GM18520 (cell line): ENCODE results near the gene KCNQ2.

Experiments
- ATAC-seq: cut with Tn5 transposase; IDR thresholded peaks from one replicate; pipeline ENCODE4 v1.9.1; 2021; ENCODE audit not compliant: unreplicated experiment

Gene KCNQ2

DNA sequence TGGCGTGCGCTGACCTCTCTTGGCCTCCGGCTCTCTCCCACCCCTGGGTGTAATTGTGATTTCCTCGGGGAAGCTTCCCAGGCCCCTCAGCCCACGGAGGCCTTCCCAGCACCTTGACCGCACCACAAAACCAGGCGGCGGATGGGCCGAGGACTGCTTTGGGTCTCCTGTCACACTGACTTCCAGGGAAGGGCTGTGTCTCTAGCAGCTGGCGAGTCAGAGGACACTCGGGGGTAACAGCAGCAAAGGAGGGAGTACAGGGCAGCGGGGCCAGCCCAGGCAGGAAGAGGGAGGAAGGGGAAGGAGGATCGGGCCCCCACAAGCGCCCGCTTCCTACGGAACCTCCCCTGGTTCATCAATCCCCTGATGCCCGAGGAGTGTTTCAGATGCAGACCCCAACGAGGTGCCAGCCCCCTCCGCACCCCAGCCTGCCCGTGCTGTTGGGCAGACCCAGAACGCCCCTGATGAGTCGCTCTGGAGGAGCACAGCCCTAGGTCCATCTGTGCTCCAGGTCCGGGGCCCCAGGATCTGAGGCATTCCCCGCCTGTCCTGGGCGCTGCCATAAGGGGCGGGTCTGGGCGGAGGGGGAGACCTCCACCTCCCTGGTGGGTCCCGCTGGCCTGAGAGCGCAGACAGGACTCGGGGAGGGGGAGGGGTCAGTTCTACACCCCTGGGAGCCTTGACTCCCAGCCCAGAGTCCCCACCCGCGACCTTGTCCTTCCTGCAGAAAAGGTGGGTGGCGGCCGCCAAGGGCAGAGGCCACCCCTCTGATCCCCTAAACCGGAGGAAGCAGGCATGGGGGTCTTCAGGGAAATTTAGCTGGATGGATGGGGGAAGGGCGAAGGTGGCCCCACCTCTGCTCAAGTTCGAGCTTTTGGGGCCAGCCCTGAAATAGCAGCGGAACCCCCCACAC, 112.3 kb downstream of the KCNQ2 start:
- no peak for ATAC-seq

DNA sequence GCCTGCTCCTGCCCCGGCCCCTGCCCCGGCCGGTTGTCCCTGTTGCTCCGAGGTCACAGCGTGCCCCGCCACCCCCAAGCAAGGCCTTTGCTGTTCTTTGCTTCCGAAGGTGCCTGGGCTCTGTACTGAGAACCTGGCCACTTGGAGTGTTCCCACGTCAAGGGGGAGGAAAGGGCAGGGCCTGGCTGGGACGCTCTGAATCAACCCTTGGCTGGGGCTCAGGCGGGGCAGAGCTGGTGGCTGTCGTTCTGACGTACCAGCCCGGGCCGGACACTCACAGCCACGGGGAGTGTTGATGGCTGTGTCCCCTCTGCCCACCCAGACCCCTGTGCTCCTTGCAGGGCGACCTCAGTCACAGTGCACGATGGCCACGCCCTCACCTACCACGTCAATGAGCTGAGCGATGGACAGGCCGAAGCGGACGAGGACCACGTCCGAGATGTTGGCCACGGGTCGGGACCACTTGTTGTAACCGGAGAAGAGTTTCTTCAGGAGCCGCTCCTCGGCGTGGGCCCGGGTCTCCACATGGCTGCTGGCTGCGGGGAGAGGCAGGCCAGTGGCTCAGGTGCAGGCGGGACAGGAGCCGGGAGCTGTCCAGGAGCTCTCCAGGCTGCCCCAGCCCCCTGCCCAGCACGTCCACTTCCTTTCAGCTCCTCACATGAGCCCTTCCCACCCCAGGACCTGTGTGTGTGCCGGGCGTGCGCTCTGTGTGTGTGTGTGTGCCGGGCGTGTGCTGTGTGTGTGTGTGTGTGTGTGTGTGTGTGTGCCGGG, 113.1 kb downstream of the KCNQ2 start:
- no peak for ATAC-seq

DNA sequence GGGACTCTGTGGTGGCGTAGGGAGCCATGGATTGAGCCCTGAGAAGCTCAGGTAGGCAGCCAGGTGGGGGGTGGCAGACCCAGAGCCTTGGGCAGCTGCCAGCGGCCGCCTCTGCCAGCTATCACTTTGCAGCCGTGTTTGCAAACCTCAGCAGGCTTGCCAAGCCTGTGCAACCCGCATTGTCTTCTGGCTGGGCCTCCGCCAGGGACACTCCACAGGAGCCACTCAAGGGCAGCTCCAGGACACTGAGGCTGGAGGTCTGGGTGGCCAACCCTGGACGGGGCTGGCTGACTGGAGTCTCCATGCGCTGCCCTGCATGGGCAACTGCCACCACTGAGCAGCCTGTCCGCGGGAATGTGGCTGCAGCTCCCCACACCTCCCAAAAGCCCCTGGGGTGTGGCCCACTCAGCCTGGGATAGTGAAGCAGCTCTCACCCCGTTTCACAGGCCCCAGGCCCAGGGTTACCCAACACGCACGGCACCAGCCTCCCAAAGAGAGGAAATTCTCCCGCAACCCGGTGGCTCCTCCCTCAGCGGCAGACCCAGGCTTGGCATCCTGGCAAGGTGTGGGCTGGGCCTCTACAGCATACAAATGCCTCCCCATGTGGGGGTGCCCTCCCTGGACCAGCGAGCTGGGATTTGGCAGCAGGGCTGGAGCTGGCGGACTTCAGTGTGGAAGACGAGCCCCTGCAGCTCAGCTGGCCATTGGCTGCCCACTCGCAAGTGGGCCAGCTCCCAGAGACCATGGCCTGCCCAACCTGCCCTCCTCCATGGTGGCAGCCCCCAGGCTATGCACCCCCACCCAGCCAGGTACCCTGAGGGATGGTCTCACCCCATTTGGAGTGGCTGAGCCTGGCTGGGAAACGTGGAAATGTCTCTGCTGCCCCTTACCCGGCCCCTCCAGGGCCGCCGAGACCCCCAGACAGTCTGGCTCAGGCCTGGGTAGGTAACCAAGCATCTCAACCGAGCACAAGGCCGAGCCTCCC, 114.2 kb downstream of the KCNQ2 start:
- no peak for ATAC-seq

DNA sequence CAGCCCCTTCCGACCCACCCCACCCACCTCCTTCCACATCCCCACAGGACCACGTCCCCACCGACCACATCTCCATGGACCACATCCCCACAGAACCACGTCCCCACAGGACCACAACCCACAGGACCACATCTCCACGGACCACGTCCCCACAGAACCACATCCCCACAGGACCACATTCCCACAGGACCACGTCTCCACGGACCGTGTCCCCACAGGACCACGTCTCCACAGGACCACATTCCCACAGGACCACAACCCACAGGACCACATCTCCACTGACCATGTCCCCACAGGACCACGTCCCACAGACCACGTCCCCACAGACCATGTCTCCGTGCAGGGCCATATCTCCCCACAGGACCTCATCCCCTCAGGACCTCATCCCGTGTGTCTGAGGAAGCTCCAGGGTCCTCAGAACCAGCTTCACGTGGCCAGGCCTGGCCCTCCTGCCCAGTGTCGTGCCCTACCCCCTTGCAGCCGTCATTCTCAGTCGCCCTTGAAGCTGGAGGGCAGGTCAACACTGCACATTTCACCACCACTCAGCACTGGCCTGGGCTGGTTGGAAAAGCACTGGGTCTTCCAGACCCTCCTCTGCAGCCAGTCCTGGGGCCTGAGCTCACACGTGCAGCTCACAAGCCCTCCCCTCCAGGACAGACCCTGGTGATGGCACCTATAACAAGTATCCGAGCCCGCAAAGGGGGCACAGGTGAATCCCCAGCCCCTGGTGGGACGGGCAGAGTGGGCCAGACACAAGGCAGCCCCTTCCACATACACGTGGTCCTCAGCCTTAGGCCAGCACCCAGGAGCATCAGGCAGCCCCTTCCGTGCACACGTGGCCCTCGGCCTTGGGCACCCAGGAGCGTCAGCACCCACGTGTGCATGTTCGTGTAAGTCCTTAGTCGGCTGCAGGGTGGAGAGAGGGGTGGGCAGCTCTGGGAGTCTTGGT, 115.2 kb downstream of the KCNQ2 start:
- no peak for ATAC-seq

DNA sequence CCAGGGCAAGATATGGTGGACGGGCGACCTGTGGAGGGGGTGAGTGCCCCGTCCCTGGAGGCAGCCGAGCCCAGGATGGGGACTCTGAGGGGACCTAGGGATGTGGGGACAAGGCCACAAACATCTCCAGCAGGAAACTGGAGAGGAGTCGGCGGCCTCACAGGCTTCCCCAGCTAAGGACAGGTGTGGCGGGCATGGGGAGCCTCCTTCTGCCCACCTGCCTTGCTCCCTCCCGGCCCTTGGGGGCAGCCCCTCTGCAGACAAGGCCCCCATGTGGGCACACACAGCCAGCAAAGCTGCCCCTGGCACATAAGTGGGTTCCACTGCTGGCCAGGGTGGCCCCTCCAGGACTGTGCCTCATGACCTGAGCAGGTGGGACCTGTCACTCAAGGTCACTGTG, 115.9 kb downstream of the KCNQ2 start:
- no peak for ATAC-seq

DNA sequence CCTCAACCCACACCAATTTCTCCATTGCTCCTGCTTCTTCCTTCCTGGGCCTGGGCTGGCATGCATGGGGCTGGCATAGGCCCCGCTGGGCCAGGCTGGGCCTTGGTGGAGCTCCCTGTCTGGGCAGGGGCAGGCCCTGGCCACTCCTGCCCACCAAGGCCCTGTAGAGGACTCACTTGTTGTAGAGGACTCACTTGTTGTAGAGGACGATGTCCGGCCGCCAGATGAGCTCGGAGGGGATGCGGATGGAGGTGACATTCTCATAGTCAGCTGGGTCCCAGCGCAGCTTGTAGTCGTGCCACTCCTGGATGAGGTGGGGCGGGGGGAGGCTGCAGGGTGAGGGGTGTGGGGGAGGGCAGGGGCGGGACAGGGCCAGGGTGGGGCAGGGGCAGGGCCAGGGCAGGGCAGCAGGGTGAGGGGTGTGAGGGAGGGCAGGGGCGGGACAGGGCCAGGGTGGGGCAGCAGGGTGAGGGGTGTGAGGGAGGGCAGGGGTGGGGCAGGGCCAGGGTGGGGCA, 116.6 kb downstream of the KCNQ2 start:
- no peak for ATAC-seq

DNA sequence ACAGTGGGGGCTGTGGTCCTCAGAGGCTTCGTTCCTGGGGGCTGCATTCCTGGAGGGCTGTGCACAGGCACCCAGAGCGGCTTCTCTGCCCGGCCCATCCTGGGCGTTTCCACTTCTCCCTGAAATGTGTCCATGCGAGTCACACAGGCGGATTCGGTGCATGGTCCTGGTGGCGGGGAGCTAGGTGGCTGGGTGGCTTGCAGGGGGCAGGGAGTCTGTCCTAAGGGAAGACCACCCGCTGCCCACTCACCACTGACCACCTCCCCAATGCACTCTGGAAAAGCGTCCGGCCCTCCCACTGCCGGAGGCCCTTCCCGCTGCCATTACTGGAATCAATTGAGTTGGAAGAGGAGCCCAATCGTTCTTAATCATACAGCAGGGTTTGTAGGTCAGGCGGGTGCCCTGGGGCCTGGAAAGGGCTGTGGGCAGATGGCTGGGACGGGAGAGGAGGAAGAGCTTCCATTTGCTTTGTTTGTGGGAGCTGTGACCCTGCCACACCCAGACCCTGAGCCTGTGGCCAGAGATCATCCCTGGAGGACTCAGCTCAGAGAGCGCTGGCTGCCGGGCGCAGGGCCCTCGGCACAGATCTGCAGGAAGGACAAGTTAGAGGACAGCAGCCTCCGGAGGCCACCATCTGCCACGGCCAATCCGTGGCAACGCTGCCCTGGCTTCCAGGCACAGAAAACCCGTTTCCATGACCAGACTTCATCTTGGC, 117.7 kb downstream of the KCNQ2 start:
- ATAC-seq = no peak

DNA sequence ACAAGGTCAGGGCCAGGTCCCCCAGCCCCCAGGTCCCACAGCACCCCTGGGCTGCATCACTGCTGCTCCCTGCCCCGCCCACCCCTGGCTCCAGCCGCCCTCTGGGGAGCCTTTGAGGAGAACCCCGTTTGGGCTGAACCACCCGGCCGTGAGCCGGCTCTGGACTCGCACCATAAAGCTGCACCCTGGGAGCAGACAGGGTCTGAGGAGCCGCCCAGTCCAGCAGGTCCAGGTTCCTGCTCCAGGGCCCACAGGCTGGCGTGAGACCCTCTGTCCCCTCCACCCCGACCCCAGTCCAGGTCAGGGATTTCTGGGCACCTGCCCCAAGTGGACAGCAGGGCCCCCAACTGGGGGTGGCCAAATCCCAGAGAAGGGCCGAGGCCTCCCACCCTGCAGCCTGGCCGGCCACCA, 119.6 kb downstream of the KCNQ2 start:
- no peak for ATAC-seq

DNA sequence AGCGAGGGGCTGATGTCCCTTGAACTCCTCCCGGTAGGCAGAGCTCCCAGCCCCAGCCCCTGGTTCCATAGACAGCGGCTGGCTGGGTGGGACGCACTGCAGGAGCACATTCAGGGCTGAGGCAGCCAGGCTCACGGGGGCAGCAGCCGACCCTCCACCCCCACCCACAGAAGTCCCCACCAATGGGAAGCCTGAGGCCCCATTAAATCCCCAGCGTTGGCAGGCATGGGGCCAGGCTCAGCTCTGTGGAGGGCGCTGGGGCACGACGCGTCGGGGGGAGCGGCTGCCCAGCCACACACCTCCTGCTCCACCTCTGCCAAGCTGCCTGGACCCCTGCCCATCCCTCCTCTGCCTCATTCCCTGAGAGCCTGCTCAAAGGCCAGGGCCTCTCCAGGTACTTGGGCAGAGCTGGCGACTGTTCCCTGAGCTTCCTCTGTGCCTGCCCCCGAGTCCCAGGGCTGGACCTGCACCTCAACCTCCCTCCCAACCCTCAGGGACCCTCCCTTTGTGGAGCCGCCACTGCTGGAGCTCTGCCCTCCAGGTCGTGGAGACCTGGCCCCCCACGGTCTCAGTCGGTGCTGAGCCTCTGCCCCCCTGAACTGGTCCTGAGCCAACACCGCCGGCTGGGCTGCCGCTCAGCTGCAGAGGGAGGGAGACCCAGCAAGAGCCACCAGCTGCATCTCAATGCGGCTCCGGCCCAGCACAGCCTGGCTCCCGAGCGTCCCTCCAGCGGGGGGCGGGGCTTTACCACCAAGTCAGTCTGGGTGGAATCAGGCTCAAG, 120.5 kb downstream of the KCNQ2 start:
- ATAC-seq = no peak

DNA sequence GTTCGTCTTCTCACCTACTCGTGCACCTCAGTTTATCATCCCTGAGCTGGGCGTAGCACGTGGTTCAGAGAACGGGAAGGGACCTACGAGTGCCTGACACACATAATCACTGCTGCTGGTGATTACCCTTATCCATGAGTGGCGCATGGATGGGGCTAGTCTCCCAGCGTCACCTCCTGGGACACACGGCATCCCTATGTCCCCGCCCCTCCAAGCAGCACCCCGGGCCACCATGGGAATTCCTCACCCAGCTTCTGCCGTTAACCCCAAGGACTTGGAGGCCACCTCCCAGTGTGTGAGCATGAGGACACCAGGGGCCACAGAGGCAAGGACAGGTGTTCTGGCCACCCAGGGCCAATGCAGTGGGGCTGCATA, 121.1 kb downstream of the KCNQ2 start:
- no peak for ATAC-seq

DNA sequence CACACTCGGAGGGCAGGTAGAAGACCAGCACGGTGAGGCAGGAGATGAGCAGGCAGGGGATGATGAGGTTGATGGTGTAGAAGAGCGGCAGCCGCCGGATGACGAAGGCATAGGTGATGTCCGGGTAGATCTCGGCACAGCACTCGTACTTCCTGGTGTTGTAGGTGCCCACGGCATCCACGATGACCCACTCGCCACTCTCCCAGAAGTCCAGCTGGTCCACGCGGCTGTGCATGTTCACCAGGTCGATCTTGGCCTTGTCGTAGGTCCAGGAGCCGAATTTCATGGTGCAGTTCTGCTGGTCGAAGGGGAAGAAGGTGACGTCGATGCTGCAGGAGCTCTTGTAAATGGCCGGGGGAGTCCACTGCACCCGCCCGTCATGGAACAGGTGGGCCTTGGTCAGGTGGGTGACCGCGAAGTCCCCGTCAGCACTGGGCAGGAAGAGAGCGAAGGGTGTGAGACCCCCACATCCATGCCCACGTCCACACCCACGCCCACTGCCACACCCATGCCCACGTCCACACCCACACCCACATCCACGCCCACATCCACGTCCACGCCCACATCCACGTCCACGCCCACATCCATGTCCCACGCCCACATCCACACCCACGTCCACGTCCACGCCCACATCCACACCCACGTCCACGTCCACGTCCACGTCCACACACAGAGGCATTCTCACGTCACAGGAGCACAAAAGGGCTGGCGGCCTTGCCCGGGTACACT, 121.7 kb downstream of the KCNQ2 start:
- ATAC-seq = no peak
